Measurements from ENCODE around the gene PEX6. TPM values are rescaled to one million over a fixed set of nuclear protein-coding genes. Genes with fewer than 3 reads are reported as not detected.

Gene PEX6
- polyA plus RNA-seq, 1 donor (not counting 4 experiments of a cell fraction or from before 2014, with no cell fraction given): 5.6 TPM

DNA sequence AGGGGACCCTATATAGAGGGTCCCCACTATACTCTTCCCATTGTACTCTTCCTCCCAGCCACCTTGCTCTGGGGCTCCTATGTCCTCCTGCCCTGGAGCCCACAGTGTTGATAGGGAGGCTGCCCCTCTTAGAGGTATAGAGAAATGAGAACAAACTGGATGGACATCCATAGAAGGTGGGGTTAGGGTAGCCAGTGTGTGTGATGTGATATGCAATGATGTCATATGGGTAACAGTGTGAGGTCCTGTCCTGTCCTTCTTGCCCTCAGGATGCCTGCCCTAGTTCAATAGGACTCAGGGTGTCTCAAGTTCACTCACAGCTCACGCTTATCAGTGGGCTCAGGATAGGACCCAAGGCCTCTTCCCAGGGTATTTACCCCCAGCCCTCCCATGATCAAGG is 62.7 kb downstream of the PEX6 start:
- Histone ChIP-seq H3K4me3 (ENCODE audit: control insufficient read depth in 2 of 3, extremely low read depth in 1 of 3, insufficient read depth in 2 of 3, low read depth in 1 of 3, low read length in 3 of 3) (no peak overlapping the region), H3K36me3 (ENCODE audit: control insufficient read depth in 2 of 2, extremely low read depth in 1 of 2, insufficient read depth in 2 of 2, low read length in 2 of 2) (no peaks in the 10 kb centered on the region), H3K9ac (ENCODE audit: control insufficient read depth, extremely low read depth, insufficient read depth, low read length) (no peak overlapping the region), H3K9me3 (ENCODE audit: control insufficient read depth, low read depth, low read length) (no peaks in the 10 kb centered on the region), H2AFZ (ENCODE audit: control insufficient read depth, low read length) (no peak overlapping the region), H3K27me3 (ENCODE audit: control insufficient read depth, extremely low read depth, insufficient read depth, low read length) (peaks cover 4% of the 10 kb centered on the region), H3K4me2 (ENCODE audit: control insufficient read depth, extremely low read depth, insufficient read depth, low read depth, low read length) (no peak overlapping the region), H3K79me2 (ENCODE audit: control insufficient read depth, insufficient read depth, low read length) (no peaks in the 10 kb centered on the region), H4K20me1 (ENCODE audit: control insufficient read depth, extremely low read depth, insufficient read depth, low read length) (no peaks in the 10 kb centered on the region), H3K27ac (ENCODE audit: control insufficient read depth, insufficient read depth, low read length) (no peak overlapping the region), H3K4me1 (ENCODE audit: control insufficient read depth, extremely low read depth, insufficient read depth, low read length) (peaks cover 3% of the 10 kb centered on the region), H3K9me1 (ENCODE audit: control insufficient read depth, extremely low read depth, insufficient read depth, low read length) (no peaks in the 10 kb centered on the region)
- dilution Hi-C loops (cut with MboI; ENCODE audit: extremely low pct_ligation_motif_present, low sequenced_read_pairs): no loop called here
- TF ChIP-seq EZH2 (IDR thresholded peaks at IDR 0.05; ENCODE audit: low read length): no peak
- no peak for FAIRE-seq
- no peak for DNase-seq (ENCODE audit: low read depth, low spot score)

DNA sequence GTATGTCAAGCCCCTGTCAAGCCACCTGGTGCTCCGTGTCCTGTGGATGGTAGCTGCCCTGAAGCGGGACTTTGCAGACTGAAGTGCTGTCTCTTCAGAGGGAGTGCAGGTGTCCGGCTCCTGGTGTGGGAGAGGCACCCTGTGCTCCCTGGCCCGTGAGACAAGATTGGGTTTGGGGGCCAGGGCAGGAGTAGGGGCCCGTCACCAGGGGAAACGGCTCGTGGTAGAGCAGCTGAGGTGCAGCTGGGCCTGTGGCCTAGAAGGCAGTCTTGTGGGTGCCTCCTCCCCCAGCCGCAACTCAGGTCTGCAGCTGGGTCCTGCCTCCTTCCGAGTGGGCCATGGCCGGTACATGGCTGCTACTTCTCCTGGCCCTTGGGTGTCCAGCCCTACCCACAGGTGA is 63.2 kb downstream of the PEX6 start, which contains the start of gene PTCRA:
PTCRA (plus strand) TSS at position 322 of the 400 bp plus-strand sequence; CDS start at position 339, 17 bp downstream.
- H3K27me3 ChIP-seq (ENCODE audit: control insufficient read depth, extremely low read depth, insufficient read depth, low read length): peaks cover 4% of the 10 kb centered on the region
- dilution Hi-C loops (cut with MboI; ENCODE audit: extremely low pct_ligation_motif_present, low sequenced_read_pairs): no loop called here

More for the DNA sequence above, 63.2 kb downstream of the PEX6 start, which contains the start of gene PTCRA:
- no peak within 1 kb of the TSS for H3K4me2 ChIP-seq (ENCODE audit: control insufficient read depth, extremely low read depth, insufficient read depth, low read depth, low read length)
- no peaks in the 10 kb centered on the region for H3K9me1 ChIP-seq (ENCODE audit: control insufficient read depth, extremely low read depth, insufficient read depth, low read length)
- no peaks in the 10 kb centered on the region for H3K9me3 ChIP-seq (ENCODE audit: control insufficient read depth, low read depth, low read length)
- FAIRE-seq (no peak), DNase-seq (ENCODE audit: low read depth, low spot score) (no peak)
- H3K79me2 ChIP-seq (ENCODE audit: control insufficient read depth, insufficient read depth, low read length): no peaks in the 10 kb centered on the region
- H3K36me3 ChIP-seq (ENCODE audit: control insufficient read depth in 2 of 2, extremely low read depth in 1 of 2, insufficient read depth in 2 of 2, low read length in 2 of 2): no peaks in the 10 kb centered on the region
- no peak within 1 kb of the TSS for H2AFZ ChIP-seq (ENCODE audit: control insufficient read depth, low read length)
- H3K27ac ChIP-seq (ENCODE audit: control insufficient read depth, insufficient read depth, low read length): no peak within 1 kb of the TSS
- no peak within 1 kb of the TSS for H3K4me3 ChIP-seq (ENCODE audit: control insufficient read depth in 2 of 3, extremely low read depth in 1 of 3, insufficient read depth in 2 of 3, low read depth in 1 of 3, low read length in 3 of 3)
- peaks cover 3% of the 10 kb centered on the region for H3K4me1 ChIP-seq (ENCODE audit: control insufficient read depth, extremely low read depth, insufficient read depth, low read length)
- no peaks in the 10 kb centered on the region for H4K20me1 ChIP-seq (ENCODE audit: control insufficient read depth, extremely low read depth, insufficient read depth, low read length)
- TF ChIP-seq EZH2 (IDR thresholded peaks at IDR 0.05; ENCODE audit: low read length): no peak
- TF ChIP-seq, protein P1, sequence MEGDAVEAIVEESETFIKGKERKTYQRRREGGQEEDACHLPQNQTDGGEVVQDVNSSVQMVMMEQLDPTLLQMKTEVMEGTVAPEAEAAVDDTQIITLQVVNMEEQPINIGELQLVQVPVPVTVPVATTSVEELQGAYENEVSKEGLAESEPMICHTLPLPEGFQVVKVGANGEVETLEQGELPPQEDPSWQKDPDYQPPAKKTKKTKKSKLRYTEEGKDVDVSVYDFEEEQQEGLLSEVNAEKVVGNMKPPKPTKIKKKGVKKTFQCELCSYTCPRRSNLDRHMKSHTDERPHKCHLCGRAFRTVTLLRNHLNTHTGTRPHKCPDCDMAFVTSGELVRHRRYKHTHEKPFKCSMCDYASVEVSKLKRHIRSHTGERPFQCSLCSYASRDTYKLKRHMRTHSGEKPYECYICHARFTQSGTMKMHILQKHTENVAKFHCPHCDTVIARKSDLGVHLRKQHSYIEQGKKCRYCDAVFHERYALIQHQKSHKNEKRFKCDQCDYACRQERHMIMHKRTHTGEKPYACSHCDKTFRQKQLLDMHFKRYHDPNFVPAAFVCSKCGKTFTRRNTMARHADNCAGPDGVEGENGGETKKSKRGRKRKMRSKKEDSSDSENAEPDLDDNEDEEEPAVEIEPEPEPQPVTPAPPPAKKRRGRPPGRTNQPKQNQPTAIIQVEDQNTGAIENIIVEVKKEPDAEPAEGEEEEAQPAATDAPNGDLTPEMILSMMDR (optimal IDR thresholded peaks at IDR 0.05 in 1 of 3, IDR thresholded peaks at IDR 0.05 in 1 of 3, conservative IDR thresholded peaks at IDR 0.05 in 1 of 3; ENCODE audit: extremely low read depth in 1 of 3, insufficient read depth in 2 of 3, low read length in 3 of 3): no peak
- no peak within 1 kb of the TSS for H3K9ac ChIP-seq (ENCODE audit: control insufficient read depth, extremely low read depth, insufficient read depth, low read length)

Measured in keratinocyte (primary cell).